GM12873 (cell line): ENCODE measurements around the gene MYO18A.

Experiments used
- TF ChIP-seq, protein P1 (sequence below): IDR thresholded peaks from 2 replicates; pipeline ENCODE4 v1.5.1; 2012; ENCODE audit warnings: low read depth, mild to moderate bottlenecking, moderate library complexity, low read length, control low read depth; ENCODE audit not compliant: insufficient read depth; ENCODE audit errors: missing control alignments

MYO18A gene

DNA sequence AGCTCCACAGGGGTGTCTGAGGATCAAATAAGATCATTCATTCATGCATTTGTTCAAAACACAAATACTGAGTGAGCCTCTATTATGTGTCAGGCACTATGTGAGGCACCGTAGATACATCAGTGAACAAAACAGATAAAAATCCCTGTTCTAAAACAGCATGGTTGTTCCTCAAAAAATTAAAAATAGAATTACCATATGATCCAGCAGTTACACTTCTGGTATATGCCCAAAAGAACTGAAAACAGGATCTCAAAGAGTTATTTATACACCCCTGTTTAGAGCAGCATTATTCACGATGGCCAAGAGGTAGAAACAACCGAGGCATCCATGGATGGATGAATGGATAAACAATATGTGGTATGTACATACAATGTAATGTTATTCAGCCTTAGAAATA, 121.8 kb downstream of the MYO18A start:
- TF ChIP-seq, protein P1, sequence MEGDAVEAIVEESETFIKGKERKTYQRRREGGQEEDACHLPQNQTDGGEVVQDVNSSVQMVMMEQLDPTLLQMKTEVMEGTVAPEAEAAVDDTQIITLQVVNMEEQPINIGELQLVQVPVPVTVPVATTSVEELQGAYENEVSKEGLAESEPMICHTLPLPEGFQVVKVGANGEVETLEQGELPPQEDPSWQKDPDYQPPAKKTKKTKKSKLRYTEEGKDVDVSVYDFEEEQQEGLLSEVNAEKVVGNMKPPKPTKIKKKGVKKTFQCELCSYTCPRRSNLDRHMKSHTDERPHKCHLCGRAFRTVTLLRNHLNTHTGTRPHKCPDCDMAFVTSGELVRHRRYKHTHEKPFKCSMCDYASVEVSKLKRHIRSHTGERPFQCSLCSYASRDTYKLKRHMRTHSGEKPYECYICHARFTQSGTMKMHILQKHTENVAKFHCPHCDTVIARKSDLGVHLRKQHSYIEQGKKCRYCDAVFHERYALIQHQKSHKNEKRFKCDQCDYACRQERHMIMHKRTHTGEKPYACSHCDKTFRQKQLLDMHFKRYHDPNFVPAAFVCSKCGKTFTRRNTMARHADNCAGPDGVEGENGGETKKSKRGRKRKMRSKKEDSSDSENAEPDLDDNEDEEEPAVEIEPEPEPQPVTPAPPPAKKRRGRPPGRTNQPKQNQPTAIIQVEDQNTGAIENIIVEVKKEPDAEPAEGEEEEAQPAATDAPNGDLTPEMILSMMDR, result no peak

DNA sequence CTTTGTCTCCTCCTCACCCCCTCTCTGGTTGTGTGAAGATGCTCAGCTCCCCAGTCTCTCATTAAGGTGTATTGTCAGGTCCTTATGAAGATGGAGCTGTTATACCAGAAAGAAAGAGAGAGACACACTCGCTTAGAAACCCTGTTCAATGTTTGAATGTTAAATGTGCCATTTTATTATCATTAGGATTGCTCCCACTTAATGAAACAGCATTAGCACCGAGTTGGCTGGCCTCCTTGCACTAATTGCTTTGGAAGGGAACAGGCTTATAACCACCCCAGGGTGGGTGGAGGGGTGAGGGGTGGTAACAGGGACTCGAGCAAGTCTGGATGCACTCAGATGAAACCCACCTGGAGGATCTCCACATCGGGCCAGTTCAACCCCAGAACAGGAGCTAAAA, 122.8 kb downstream of the MYO18A start:
- TF ChIP-seq, protein P1, result no peak

- TF ChIP-seq, protein P1, result no peak
Measured at GRCh38 chr17:29054835-29055234, 125.4 kb downstream of the MYO18A start.

GRCh38 chr17:29051731-29052130, 128.5 kb downstream of the MYO18A start:
- TF ChIP-seq, protein P1, result no peak

DNA sequence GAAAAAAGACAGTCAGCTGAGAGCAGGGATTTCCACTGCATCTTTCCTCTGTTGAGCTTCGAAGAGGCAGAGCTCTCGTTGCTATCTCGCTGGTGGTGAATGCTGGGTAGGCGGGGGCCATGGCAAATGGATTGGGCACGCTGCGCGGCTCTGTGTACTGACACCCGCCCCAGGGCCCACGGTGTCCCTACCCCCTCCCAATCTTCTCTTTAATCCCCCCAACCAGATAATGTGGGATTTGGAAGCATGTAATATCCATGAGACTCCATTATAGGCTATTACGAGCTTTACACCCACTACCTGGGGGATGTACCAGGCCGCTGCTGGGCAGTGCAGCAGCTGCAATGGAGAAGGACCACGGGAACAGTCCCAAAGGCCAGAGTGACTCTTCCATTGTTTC, 129.0 kb downstream of the MYO18A start:
- TF ChIP-seq, protein P1, result no peak

- TF ChIP-seq, protein P1, result no peak
Measured at GRCh38 chr17:29050176-29050575, 130.0 kb downstream of the MYO18A start.

DNA sequence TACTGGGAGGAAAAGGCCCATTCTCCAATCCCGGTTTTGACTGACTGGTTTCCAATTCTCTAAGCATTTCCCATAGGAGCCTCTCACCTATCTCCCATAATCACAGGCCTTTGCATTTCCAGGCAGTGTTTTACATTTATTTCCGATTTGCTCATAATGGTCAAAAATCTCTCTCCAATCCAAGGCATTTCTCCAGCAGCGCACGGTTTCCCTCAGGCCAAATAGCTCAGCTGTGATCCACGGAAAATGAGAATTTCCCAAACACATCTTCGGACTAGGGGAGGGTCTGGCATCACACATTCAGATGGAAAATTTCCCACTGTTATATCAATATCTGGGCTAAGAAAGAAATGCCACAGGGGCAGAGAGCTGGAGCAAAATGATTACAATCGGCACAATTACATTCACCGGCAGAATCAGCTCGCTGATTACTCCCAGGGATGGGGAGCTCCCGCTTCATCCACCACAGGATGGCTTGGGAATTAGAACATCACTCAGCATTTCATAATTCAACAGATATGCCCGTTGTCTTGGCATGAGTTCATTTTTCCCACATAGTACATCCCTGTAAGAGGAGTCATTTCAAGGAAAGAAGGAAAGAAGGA, 130.6 kb downstream of the MYO18A start:
- TF ChIP-seq, protein P1, result no peak
